ENCODE measurements around the gene TIMM8A. TPM values are rescaled to one million over a fixed set of nuclear protein-coding genes. Genes with fewer than 3 reads are reported as not detected.

The TIMM8A gene
- total and polyA plus RNA-seq, 2 experiments from 2014 or later: 23.5 to 41.7 TPM

- no peak overlapping the region for H3K4me2 ChIP-seq
- TF ChIP-seq ZNF462 (CRISPR knock-in tag; IDR thresholded peaks at IDR 0.05) (no peak), NANOG (IDR thresholded peaks at IDR 0.05; ENCODE audit: borderline replicate concordance) (no peak), CREB1 (CRISPR knock-in tag; IDR thresholded peaks at IDR 0.05; ENCODE audit: low read depth) (no peak), JUNB (IDR thresholded peaks at IDR 0.05; ENCODE audit: unreplicated experiment) (no peak), ZNF331 (CRISPR knock-in tag; IDR thresholded peaks at IDR 0.05; ENCODE audit: low read depth) (no peak), CTCF (conservative IDR thresholded peaks at IDR 0.05; ENCODE audit: low read depth in 2 of 2) (no peak), ZNF114 (CRISPR knock-in tag; IDR thresholded peaks at IDR 0.05) (no peak), ETS1 (IDR thresholded peaks at IDR 0.05) (no peak), EZH2phosphoT487 (IDR thresholded peaks at IDR 0.05; ENCODE audit: unreplicated experiment) (no peak), REST (IDR thresholded peaks at IDR 0.05; ENCODE audit: unreplicated experiment) (no peak), POLR2AphosphoS5 (IDR thresholded peaks at IDR 0.05; ENCODE audit: low read depth) (no peak), STAT1 (IDR thresholded peaks at IDR 0.05; ENCODE audit: unreplicated experiment) (no peak), EZH2 (IDR thresholded peaks at IDR 0.05; ENCODE audit: low read depth, unreplicated experiment) (no peak)
- no peaks in the 10 kb centered on the region; the same call in 1 of the 2 replicates for H4K20me1 ChIP-seq (replicated peaks; ENCODE audit: insufficient read depth)
- H3K4me3 Mint-ChIP-seq: no peak overlapping the region
- H3K27ac ChIP-seq (ENCODE audit: low read depth): no peak overlapping the region
- H2AFZ ChIP-seq: no peak overlapping the region
- no peak overlapping the region for H3K27ac Mint-ChIP-seq
- no peaks in the 10 kb centered on the region for H3K27me3 ChIP-seq (ENCODE audit: insufficient read depth)
- no peaks in the 10 kb centered on the region for H3K9me2 ChIP-seq (ENCODE audit: insufficient read depth)
- H3K9me3 Mint-ChIP-seq: no peaks in the 10 kb centered on the region
- H3K4me1 ChIP-seq (ENCODE audit: insufficient read depth): no peaks in the 10 kb centered on the region; the same call in 1 of the 2 replicates
- no peak overlapping the region for H3K4me3 ChIP-seq
- H3K36me3 Mint-ChIP-seq (ENCODE audit: low read depth): peaks cover 28% of the 10 kb centered on the region
- peaks cover 14% of the 10 kb centered on the region for H3K27me3 Mint-ChIP-seq (ENCODE audit: insufficient read depth, low read depth, poor library complexity)
- ATAC-seq (no peak), DNase-seq (ENCODE audit: low spot score) (no peak)
- H3F3A ChIP-seq (replicated peaks; ENCODE audit: low read depth): peaks cover 15% of the 10 kb centered on the region
- H3K79me2 ChIP-seq (replicated peaks; ENCODE audit: insufficient read depth): peaks cover 22% of the 10 kb centered on the region
- H3K36me3 ChIP-seq (ENCODE audit: insufficient read depth): peaks cover 19% of the 10 kb centered on the region
- H3K4me1 Mint-ChIP-seq: peaks cover 9% of the 10 kb centered on the region; the same call in 2 of the 3 replicates
Observed at GRCh38 chrX:101388604-101389003, 40.1 kb upstream of the TIMM8A start.

Data from GM23338 (cell line).